OCI-LY7 (cell line): ENCODE results near the gene FRAT2. TPM values are rescaled to one million over a fixed set of nuclear protein-coding genes. Genes with fewer than 3 reads are reported as not detected.

Experiments
- BruUV-seq: library from RNA; stranded (reverse); fragments of 400-500 nt; replicated peaks from 2 replicates; lab custom pipeline; 2021; lab: Mats Ljungman, UMichigan
- CTCF ChIA-PET: fragments of 300-600 bp; sonication (Branson Sonifier 250); formaldehyde crosslinking; loops from one replicate; lab custom pipeline; 2022; ENCODE audit warnings: antibody characterized with exemption; ENCODE audit not compliant: unreplicated experiment; lab: Charles Lee
- POLR2A ChIA-PET: fragments of 300-600 bp; sonication (Branson Sonifier 250); formaldehyde crosslinking; loops from one replicate; lab custom pipeline; 2022; ENCODE audit warnings: antibody characterized with exemption; lab: Charles Lee
- DNase-seq: peaks from one replicate; pipeline ENCODE4 v3.0.0-alpha.2; 2015; ENCODE audit warnings: low spot score
- H2AFZ ChIP-seq: fragments of 200-600 bp; sonication (generic), shearing (Covaris generic); 2 replicates; pipeline ENCODE4 v1.6.1; 2014; ENCODE audit warnings: mild to moderate bottlenecking, antibody characterized with exemption, low read length, moderate library complexity
- H3K27ac ChIP-seq: fragments of 200-600 bp; sonication (generic); 2 replicates; pipeline ENCODE4 v1.5.1; 2014; ENCODE audit warnings: mixed run types, low read depth, mild to moderate bottlenecking, moderate library complexity, low read length, inconsistent platforms; ENCODE audit not compliant: poor library complexity, severe bottlenecking
- H3K36me3 ChIP-seq: fragments of 200-600 bp; sonication (generic); 2 replicates; pipeline ENCODE4 v1.6.1; 2014; ENCODE audit warnings: mild to moderate bottlenecking, antibody characterized with exemption, low read length, moderate library complexity, mixed read lengths; ENCODE audit not compliant: insufficient read depth
- H3K4me1 ChIP-seq: fragments of 200-600 bp; sonication (generic); 2 replicates; pipeline ENCODE4 v1.5.1; 2014; ENCODE audit warnings: mild to moderate bottlenecking, low read length; ENCODE audit not compliant: insufficient read depth, poor library complexity, severe bottlenecking
- H3K4me2 ChIP-seq: fragments of 200-600 bp; sonication (generic); 2 replicates; pipeline ENCODE4 v1.6.1; 2014; ENCODE audit warnings: mild to moderate bottlenecking, low read length
- H3K4me3 ChIP-seq: fragments of 200-600 bp; sonication (generic); 2 replicates; pipeline ENCODE4 v1.5.1; 2014; ENCODE audit warnings: mild to moderate bottlenecking, low read depth, low read length; ENCODE audit not compliant: poor library complexity, severe bottlenecking
- H3K79me2 ChIP-seq: fragments of 200-600 bp; sonication (generic); 2 replicates; pipeline ENCODE4 v1.6.1; 2016; ENCODE audit warnings: low read depth, mild to moderate bottlenecking, low read length, moderate library complexity, mixed read lengths; ENCODE audit not compliant: insufficient read depth
- H3K9me2 ChIP-seq: fragments of 200-600 bp; sonication (generic); 2 replicates; pipeline ENCODE4 v1.6.1; 2016; ENCODE audit warnings: mild to moderate bottlenecking, low read length, mixed read lengths; ENCODE audit not compliant: insufficient read depth
- H3K9me3 ChIP-seq: fragments of 200-600 bp; sonication (generic); 2 replicates; pipeline ENCODE4 v1.6.1; 2014; ENCODE audit warnings: mild to moderate bottlenecking, mixed run types, low read length, mixed read lengths
- H4K20me1 ChIP-seq: fragments of 200-600 bp; sonication (generic); 2 replicates; pipeline ENCODE4 v1.6.1; 2014; ENCODE audit warnings: mild to moderate bottlenecking, antibody characterized with exemption, low read length, moderate library complexity, mixed read lengths; ENCODE audit not compliant: insufficient read depth
- CTCF ChIP-seq: fragments of 200-600 bp; sonication (generic); conservative IDR thresholded peaks from 2 replicates; pipeline ENCODE4 v1.5.1; 2014; ENCODE audit warnings: mild to moderate bottlenecking, antibody characterized with exemption, low read length, moderate library complexity, mixed read lengths
- EZH2phosphoT487 ChIP-seq: fragments of 200-600 bp; sonication (generic); IDR thresholded peaks from 2 replicates; pipeline ENCODE4 v1.6.1; 2018; ENCODE audit warnings: low read depth, borderline replicate concordance, mild to moderate bottlenecking, mixed run types, antibody characterized with exemption, low read length, moderate library complexity, mixed read lengths
- intact Hi-C: fragments of 100-400 bp; cut with micrococcal nuclease; formaldehyde crosslinking; loops from one replicate; pipeline ENCODE4 v1.10.0; 2022; ENCODE audit not compliant: unreplicated experiment
- total RNA-seq, 2 experiments: library from RNA; depleted of rRNA in 1 of 2; stranded (reverse); fragments of >200 nt in 1 of 2; shearing (Covaris generic) in 1 of 2; gene quantifications; 2 replicates each; pipeline ENCODE4 v1.2.3, GENCODE V29; 2014 to 2022

Gene FRAT2
- total RNA-seq, 2 experiments from 2014 or later: 9.3 to 18.4 TPM

GRCh38 chr10:97362310-97363033 lies 27.9 kb upstream of the FRAT2 start:
- no peaks in the 10 kb centered on the region for H3K9me2 ChIP-seq
- intact Hi-C loops: no loop called here
- no peak overlapping the region for H3K4me3 ChIP-seq
- no peaks in the 10 kb centered on the region for H3K9me3 ChIP-seq
- no peak overlapping the region for H3K27ac ChIP-seq
- H3K4me2 ChIP-seq: no peak overlapping the region
- POLR2A ChIA-PET: interaction anchor here (0.6 kb wide), 1 partner anchor 79 kb away, joined by 3 read pairs; no protein-coding TSS in a partner anchor
- CTCF ChIA-PET: no interaction called here
- H3K4me1 ChIP-seq: peaks cover 13% of the 10 kb centered on the region
- H3K36me3 ChIP-seq: peaks cover 62% of the 10 kb centered on the region
- TF ChIP-seq EZH2phosphoT487 (no peak), CTCF (no peak)
- no peak overlapping the region for H2AFZ ChIP-seq
- no peaks in the 10 kb centered on the region for H4K20me1 ChIP-seq
- BruUV-seq: no TSS peak
- H3K79me2 ChIP-seq: no peaks in the 10 kb centered on the region
- DNase-seq: no peak

- Histone ChIP-seq H4K20me1 (no peaks in the 10 kb centered on the region), H3K9me3 (no peaks in the 10 kb centered on the region), H3K27ac (no peak overlapping the region), H3K79me2 (no peaks in the 10 kb centered on the region), H3K4me2 (no peak overlapping the region), H2AFZ (no peak overlapping the region), H3K36me3 (peaks cover 63% of the 10 kb centered on the region), H3K9me2 (no peaks in the 10 kb centered on the region), H3K4me1 (peaks cover 18% of the 10 kb centered on the region), H3K4me3 (no peak overlapping the region)
- DNase-seq: no peak
- TF ChIP-seq CTCF: no peak
- TF ChIP-seq EZH2phosphoT487: no peak
- ChIA-PET POLR2A (no interaction called here), CTCF (no interaction called here)
- intact Hi-C loops: no loop called here
- no TSS peak for BruUV-seq
Observed at GRCh38 chr10:97361537-97361901, 27.0 kb upstream of the FRAT2 start.
